Endodermal cell (in vitro differentiated cells): Measurements from ENCODE around the gene MOSMO. TPM values are rescaled to one million over a fixed set of nuclear protein-coding genes. Genes with fewer than 3 reads are reported as not detected.

ENCODE experiments used
- DNase-seq: peaks from one replicate; pipeline ENCODE4 v3.0.0-alpha.2; 2017
- H3K27ac ChIP-seq: 2 replicates; pipeline ENCODE4 v1.5.1; 2013; ENCODE audit warnings: mild to moderate bottlenecking, low read depth, low read length, moderate library complexity
- H3K27me3 ChIP-seq: 2 replicates; pipeline ENCODE4 v1.6.1; 2013; ENCODE audit warnings: mild to moderate bottlenecking, low read length, moderate library complexity; ENCODE audit not compliant: insufficient read depth, control insufficient read depth, poor library complexity, severe bottlenecking
- H3K36me3 ChIP-seq: 2 replicates; pipeline ENCODE4 v1.7.0; 2013; ENCODE audit warnings: mild to moderate bottlenecking, low read length, moderate library complexity; ENCODE audit not compliant: control insufficient read depth, insufficient read depth
- H3K4me1 ChIP-seq: one replicate; pipeline ENCODE4 v1.7.0; 2013; ENCODE audit warnings: low read length; ENCODE audit not compliant: control insufficient read depth, insufficient read depth
- H3K4me3 ChIP-seq: 2 replicates; pipeline ENCODE4 v1.5.1; 2013; ENCODE audit warnings: mild to moderate bottlenecking, low read length, moderate library complexity
- H3K9ac ChIP-seq: 2 replicates; pipeline ENCODE4 v1.6.1; 2013; ENCODE audit warnings: mild to moderate bottlenecking, low read length, moderate library complexity; ENCODE audit not compliant: poor library complexity, severe bottlenecking; ENCODE audit errors: extremely low read depth
- H3K9me3 ChIP-seq: 2 replicates; pipeline ENCODE4 v1.6.1; 2013; ENCODE audit warnings: mild to moderate bottlenecking, low read length, moderate library complexity; ENCODE audit not compliant: control insufficient read depth
- H3K27ac Mint-ChIP-seq: 2 replicates; pipeline ENCODE4 v1.8.0; 2020; ENCODE audit warnings: mixed read lengths
- H3K27me3 Mint-ChIP-seq: 2 replicates; pipeline ENCODE4 v1.8.0; 2021; ENCODE audit warnings: mild to moderate bottlenecking, mixed read lengths; ENCODE audit not compliant: insufficient read depth
- H3K36me3 Mint-ChIP-seq: 2 replicates; pipeline ENCODE4 v1.8.0; 2020; ENCODE audit warnings: low read depth, mixed read lengths
- H3K4me1 Mint-ChIP-seq: 2 replicates; pipeline ENCODE4 v1.8.0; 2020; ENCODE audit warnings: mixed read lengths
- H3K4me3 Mint-ChIP-seq: 2 replicates; pipeline ENCODE4 v1.8.0; 2020; ENCODE audit warnings: mild to moderate bottlenecking, moderate library complexity, mixed read lengths
- H3K9me3 Mint-ChIP-seq: 2 replicates; pipeline ENCODE4 v1.8.0; 2020; ENCODE audit warnings: mild to moderate bottlenecking, mixed read lengths
- CTCF ChIP-seq: fragments of 200-600 bp; sonication (generic); conservative IDR thresholded peaks from 2 replicates; pipeline ENCODE4 v1.5.0; 2021; ENCODE audit warnings: antibody characterized with exemption, mild to moderate bottlenecking
- WGBS, 2 experiments: methylation state at CpG; one replicate each; pipeline versions ENCODE4 v1.1.5 to v1.1.7; 2013; ENCODE audit warnings: missing lambda C conversion rate in 2 of 2, mixed read lengths in 1 of 2; ENCODE audit not compliant: insufficient coverage in 1 of 2, insufficient read length in 1 of 2; 5-methylcytosine and 5-hydroxymethylcytosine counted together
- total RNA-seq, 2 donors: library from RNA; stranded (reverse); fragmentation: NEBNext Ultra II Directional in 1 of 2; extraction: Animal tissue kit (Norgen Biotek cat#: 25700) in 1 of 2; gene quantifications; 2 replicates in 1 of 2; 3 replicates in 1 of 2; pipeline ENCODE4 v1.2.1, GENCODE V29; 2021

MOSMO gene
- total RNA-seq, 2 donors from 2014 or later = 12.6 to 14.7 TPM

- Histone ChIP-seq H3K36me3 (no peaks in the 10 kb centered on the region), H3K27ac (no peak overlapping the region), H3K9ac (no peak overlapping the region), H3K4me1 (no peaks in the 10 kb centered on the region), H3K9me3 (no peaks in the 10 kb centered on the region), H3K4me3 (no peak overlapping the region), H3K27me3 (peaks cover 28% of the 10 kb centered on the region)
- Mint-ChIP-seq H3K27me3 (peaks cover 39% of the 10 kb centered on the region), H3K9me3 (no peaks in the 10 kb centered on the region), H3K4me1 (peaks cover 6% of the 10 kb centered on the region), H3K36me3 (no peaks in the 10 kb centered on the region), H3K4me3 (no peak overlapping the region), H3K27ac (no peak overlapping the region)
- WGBS, 2 experiments = 89 to 97% methylated on average over 3 to 4 of the region's 4 CpGs
- TF ChIP-seq CTCF = no peak
- no peak for DNase-seq
Measured at GRCh38 chr16:22003195-22003594, 4.7 kb upstream of the MOSMO start.

GRCh38 chr16:22004341-22004740, 3.6 kb upstream of the MOSMO start:
- no peak overlapping the region for H3K27ac Mint-ChIP-seq
- WGBS, 2 experiments = 16 to 56% methylated on average over 3 of the region's 3 CpGs
- H3K9me3 Mint-ChIP-seq = no peaks in the 10 kb centered on the region
- Histone ChIP-seq H3K9me3 (no peaks in the 10 kb centered on the region), H3K27me3 (peaks cover 28% of the 10 kb centered on the region), H3K4me1 (no peaks in the 10 kb centered on the region), H3K9ac (no peak overlapping the region), H3K36me3 (no peaks in the 10 kb centered on the region), H3K4me3 (no peak overlapping the region), H3K27ac (no peak overlapping the region)
- peaks cover 11% of the 10 kb centered on the region for H3K4me1 Mint-ChIP-seq
- TF ChIP-seq CTCF = no peak
- no peak overlapping the region for H3K4me3 Mint-ChIP-seq
- no peaks in the 10 kb centered on the region for H3K36me3 Mint-ChIP-seq
- DNase-seq = no peak
- peaks cover 39% of the 10 kb centered on the region for H3K27me3 Mint-ChIP-seq

GRCh38 chr16:22005746-22006145, 2.2 kb upstream of the MOSMO start:
- Histone ChIP-seq H3K27me3 (peaks cover 28% of the 10 kb centered on the region), H3K36me3 (no peaks in the 10 kb centered on the region), H3K27ac (no peak overlapping the region), H3K9ac (no peak overlapping the region), H3K4me1 (no peaks in the 10 kb centered on the region), H3K4me3 (no peak overlapping the region), H3K9me3 (no peaks in the 10 kb centered on the region)
- Mint-ChIP-seq H3K4me3 (no peak overlapping the region), H3K9me3 (no peaks in the 10 kb centered on the region), H3K27ac (no peak overlapping the region), H3K36me3 (no peaks in the 10 kb centered on the region), H3K4me1 (peaks cover 11% of the 10 kb centered on the region), H3K27me3 (peaks cover 39% of the 10 kb centered on the region)
- DNase-seq = no peak
- TF ChIP-seq CTCF = no peak
- 78% methylated on average over 1 of the region's 1 CpG; no CpG with 5 or more reads in 1 of the 2 experiments for WGBS, 2 experiments
